H9 (cell line): Measurements from ENCODE around the gene RC3H1. TPM values are rescaled to one million over a fixed set of nuclear protein-coding genes. Genes with fewer than 3 reads are reported as not detected.

Source experiments
- DNase-seq: peaks from one replicate; pipeline ENCODE4 v3.0.0-alpha.2; 2017
- H2AFZ ChIP-seq: one replicate; pipeline ENCODE4 v1.6.1; 2013; ENCODE audit warnings: mild to moderate bottlenecking, low read length, control low read depth, moderate library complexity
- H2AK5ac ChIP-seq: 2 replicates; pipeline ENCODE4 v1.6.1; 2013; ENCODE audit warnings: low read length, control low read depth, mixed read lengths; ENCODE audit not compliant: insufficient read length
- H2BK120ac ChIP-seq: one replicate; pipeline ENCODE4 v1.6.1; 2013; ENCODE audit warnings: low read depth, mild to moderate bottlenecking, low read length, control low read depth, inconsistent platforms; ENCODE audit not compliant: poor library complexity, severe bottlenecking
- H2BK12ac ChIP-seq: 2 replicates; pipeline ENCODE4 v1.6.1; 2013; ENCODE audit warnings: low read length, control low read depth, mixed read lengths, low read depth; ENCODE audit not compliant: insufficient read length
- H2BK15ac ChIP-seq: 2 replicates; pipeline ENCODE4 v1.6.1; 2013; ENCODE audit warnings: low read depth, low read length, control low read depth
- H2BK20ac ChIP-seq: one replicate; pipeline ENCODE4 v1.6.1; 2013; ENCODE audit warnings: low read depth, mild to moderate bottlenecking, low read length, control low read depth, inconsistent platforms; ENCODE audit not compliant: poor library complexity, severe bottlenecking
- H2BK5ac ChIP-seq: 2 replicates; pipeline ENCODE4 v1.6.1; 2013; ENCODE audit warnings: low read length, control low read depth, mixed read lengths; ENCODE audit not compliant: insufficient read length
- H3K14ac ChIP-seq: 2 replicates; pipeline ENCODE4 v1.6.1; 2013; ENCODE audit warnings: low read length, control low read depth; ENCODE audit not compliant: insufficient read depth
- H3K18ac ChIP-seq: 2 replicates; pipeline ENCODE4 v1.6.1; 2013; ENCODE audit warnings: low read depth, mild to moderate bottlenecking, mixed read lengths, low read length, control low read depth; ENCODE audit not compliant: insufficient read length
- H3K23ac ChIP-seq: 2 replicates; pipeline ENCODE4 v1.6.1; 2013; ENCODE audit warnings: low read length, control low read depth, mixed read lengths, low read depth; ENCODE audit not compliant: insufficient read length
- H3K23me2 ChIP-seq: 2 replicates; pipeline ENCODE4 v1.6.1; 2013; ENCODE audit warnings: low read depth, mild to moderate bottlenecking, mixed read lengths, low read length, control low read depth; ENCODE audit not compliant: insufficient read length, poor library complexity, severe bottlenecking
- H3K27ac ChIP-seq: 2 replicates; pipeline ENCODE4 v1.5.1; 2013; ENCODE audit warnings: low read length, control low read depth, mixed read lengths, low read depth; ENCODE audit not compliant: insufficient read length
- H3K27me3 ChIP-seq: 2 replicates; pipeline ENCODE4 v1.6.1; 2013; ENCODE audit warnings: low read length, control low read depth, inconsistent platforms; ENCODE audit not compliant: insufficient read depth
- H3K4ac ChIP-seq: 2 replicates; pipeline ENCODE4 v1.6.1; 2013; ENCODE audit warnings: low read depth, mild to moderate bottlenecking, control low read depth, inconsistent platforms, low read length, moderate library complexity
- H3K4me1 ChIP-seq: 2 replicates; pipeline ENCODE4 v1.6.1; 2013; ENCODE audit warnings: low read length, control low read depth, inconsistent platforms; ENCODE audit not compliant: insufficient read depth
- H3K4me2 ChIP-seq: 2 replicates; pipeline ENCODE4 v1.6.1; 2013; ENCODE audit warnings: low read length, control low read depth, mixed read lengths; ENCODE audit not compliant: insufficient read length, insufficient read depth
- H3K56ac ChIP-seq: 2 replicates; pipeline ENCODE4 v1.6.1; 2013; ENCODE audit warnings: low read depth, mild to moderate bottlenecking, mixed read lengths, low read length, control low read depth; ENCODE audit not compliant: insufficient read length
- H3K79me1 ChIP-seq: 2 replicates; pipeline ENCODE4 v1.6.1; 2013; ENCODE audit warnings: low read depth, mild to moderate bottlenecking, moderate library complexity, low read length, control low read depth, inconsistent platforms; ENCODE audit not compliant: insufficient read depth, poor library complexity, severe bottlenecking
- H3K79me2 ChIP-seq: 2 replicates; pipeline ENCODE4 v1.6.1; 2013; ENCODE audit warnings: low read length, control low read depth, inconsistent platforms; ENCODE audit not compliant: insufficient read depth
- H3K9ac ChIP-seq: 2 replicates; pipeline ENCODE4 v1.6.1; 2013; ENCODE audit warnings: low read length, control low read depth, mixed read lengths; ENCODE audit not compliant: insufficient read length; ENCODE audit errors: extremely low read depth
- H3K9me3 ChIP-seq: one replicate; pipeline ENCODE4 v1.6.1; 2013; ENCODE audit warnings: low read depth, low read length, inconsistent platforms; ENCODE audit not compliant: control insufficient read depth
- H3T11ph ChIP-seq: one replicate; pipeline ENCODE4 v1.6.1; 2013; ENCODE audit warnings: mild to moderate bottlenecking, low read length, control low read depth, inconsistent platforms
- H4K20me1 ChIP-seq: one replicate; pipeline ENCODE4 v1.6.1; 2013; ENCODE audit not compliant: control insufficient read depth, insufficient read length, insufficient read depth
- H4K5ac ChIP-seq: 2 replicates; pipeline ENCODE4 v1.6.1; 2013; ENCODE audit warnings: low read depth, mild to moderate bottlenecking, mixed read lengths, low read length, control low read depth; ENCODE audit not compliant: insufficient read length
- H4K8ac ChIP-seq: replicated peaks from 2 replicates; pipeline ENCODE4 v1.6.1; 2013; ENCODE audit warnings: low read length, control low read depth, mixed read lengths, low read depth; ENCODE audit not compliant: insufficient read length
- H4K91ac ChIP-seq: 2 replicates; pipeline ENCODE4 v1.6.1; 2013; ENCODE audit warnings: low read depth, mild to moderate bottlenecking, moderate library complexity, mixed read lengths, low read length, control low read depth; ENCODE audit not compliant: insufficient read length
- H3K27ac Mint-ChIP-seq, 3 experiments: 2 replicates in 2 of 3; 3 replicates in 1 of 3; pipeline ENCODE4 v1.8.0; 2020 to 2021; ENCODE audit warnings: mixed read lengths in 3 of 3, mild to moderate bottlenecking in 1 of 3, moderate library complexity in 1 of 3
- H3K27me3 Mint-ChIP-seq: 2 replicates; pipeline ENCODE4 v1.8.0; 2021; ENCODE audit warnings: low read depth, mild to moderate bottlenecking, moderate library complexity, mixed read lengths
- H3K36me3 Mint-ChIP-seq, 3 experiments: 2 replicates in 2 of 3; 3 replicates in 1 of 3; pipeline ENCODE4 v1.8.0; 2020 to 2021; ENCODE audit warnings: low read depth in 3 of 3, mixed read lengths in 3 of 3; ENCODE audit not compliant: insufficient read depth in 1 of 3
- H3K4me1 Mint-ChIP-seq, 2 experiments: 2 replicates each; pipeline ENCODE4 v1.8.0; 2020; ENCODE audit warnings: mixed read lengths in 2 of 2
- H3K4me3 Mint-ChIP-seq, 2 experiments: 2 replicates in 1 of 2; 3 replicates in 1 of 2; pipeline ENCODE4 v1.8.0; 2020 to 2021; ENCODE audit warnings: mild to moderate bottlenecking in 2 of 2, mixed read lengths in 2 of 2, moderate library complexity in 1 of 2
- H3K9me3 Mint-ChIP-seq, 2 experiments: 2 replicates in 1 of 2; 3 replicates in 1 of 2; pipeline ENCODE4 v1.8.0; 2020; ENCODE audit warnings: mild to moderate bottlenecking in 2 of 2, mixed read lengths in 2 of 2, moderate library complexity in 1 of 2
- WGBS: extraction: QIAGEN DNeasy Blood & Tissue Kit; methylation state at CpG from one replicate; pipeline ENCODE4 v1.1.7; 2013; ENCODE audit warnings: missing lambda C conversion rate, low lambda C conversion rate, mixed read lengths; ENCODE audit not compliant: insufficient read length; ENCODE audit errors: extremely low coverage; 5-methylcytosine and 5-hydroxymethylcytosine counted together
- total RNA-seq: library from RNA; stranded (reverse); gene quantifications from 2 replicates; pipeline ENCODE4 v1.2.1, GENCODE V29; 2021
- TF ChIP-seq, protein P1 (sequence below): fragments of 200-600 bp; sonication (generic); conservative IDR thresholded peaks from 3 replicates; pipeline ENCODE4 v1.8.0; 2021; ENCODE audit warnings: antibody characterized with exemption, mild to moderate bottlenecking

The RC3H1 gene
- total RNA-seq, 1 experiment from 2014 or later = 36.1 TPM

DNA sequence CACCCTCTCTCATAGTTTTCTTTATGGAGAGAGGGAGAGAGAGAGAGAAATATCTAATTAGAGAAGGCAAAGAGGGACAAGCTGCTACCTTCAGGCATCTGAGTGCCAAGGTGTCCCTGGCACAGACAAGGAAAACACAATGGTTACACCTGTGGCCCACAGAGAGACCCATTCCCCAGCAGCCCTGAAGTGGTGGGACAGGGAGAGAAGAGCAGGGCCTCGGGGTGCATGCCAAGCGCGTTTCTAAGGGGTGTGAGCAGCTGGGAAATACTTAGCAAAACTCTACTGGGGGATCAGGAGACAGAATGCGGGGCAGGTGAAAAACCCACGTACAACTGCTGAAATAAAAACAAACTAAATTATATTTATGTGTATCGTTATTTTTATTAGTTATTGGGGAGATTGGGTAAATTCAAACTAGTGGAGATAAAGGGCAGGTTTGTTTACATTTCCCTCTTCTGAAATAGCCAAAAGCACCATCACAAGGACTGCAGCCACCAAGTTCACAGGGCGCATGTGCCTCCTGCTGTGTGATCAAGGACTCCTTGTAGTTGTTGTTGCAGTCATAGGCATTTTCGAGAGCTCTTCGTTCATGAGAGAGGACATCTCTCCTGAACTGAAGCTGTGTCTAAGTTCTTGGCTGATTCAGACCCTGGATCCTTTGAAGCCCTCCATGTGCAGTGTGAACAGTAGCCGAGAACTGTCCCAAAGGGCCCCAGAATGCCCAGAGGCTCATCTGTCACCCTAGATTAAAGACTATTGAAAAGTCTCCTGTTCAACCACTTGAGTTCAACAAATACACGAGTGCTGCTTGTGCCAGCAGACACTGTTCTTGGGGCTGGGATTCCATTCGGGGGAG is 104.3 kb downstream of the RC3H1 start:
- no peak overlapping the region for H3T11ph ChIP-seq
- no peak overlapping the region for H3K14ac ChIP-seq
- Mint-ChIP-seq H3K4me1 (no peaks in the 10 kb centered on the region), H3K36me3 (no peaks in the 10 kb centered on the region), H3K27me3 (peaks cover 3% of the 10 kb centered on the region), H3K27ac (no peak overlapping the region), H3K4me3 (no peak overlapping the region), H3K9me3 (no peaks in the 10 kb centered on the region)
- TF ChIP-seq, protein P1, sequence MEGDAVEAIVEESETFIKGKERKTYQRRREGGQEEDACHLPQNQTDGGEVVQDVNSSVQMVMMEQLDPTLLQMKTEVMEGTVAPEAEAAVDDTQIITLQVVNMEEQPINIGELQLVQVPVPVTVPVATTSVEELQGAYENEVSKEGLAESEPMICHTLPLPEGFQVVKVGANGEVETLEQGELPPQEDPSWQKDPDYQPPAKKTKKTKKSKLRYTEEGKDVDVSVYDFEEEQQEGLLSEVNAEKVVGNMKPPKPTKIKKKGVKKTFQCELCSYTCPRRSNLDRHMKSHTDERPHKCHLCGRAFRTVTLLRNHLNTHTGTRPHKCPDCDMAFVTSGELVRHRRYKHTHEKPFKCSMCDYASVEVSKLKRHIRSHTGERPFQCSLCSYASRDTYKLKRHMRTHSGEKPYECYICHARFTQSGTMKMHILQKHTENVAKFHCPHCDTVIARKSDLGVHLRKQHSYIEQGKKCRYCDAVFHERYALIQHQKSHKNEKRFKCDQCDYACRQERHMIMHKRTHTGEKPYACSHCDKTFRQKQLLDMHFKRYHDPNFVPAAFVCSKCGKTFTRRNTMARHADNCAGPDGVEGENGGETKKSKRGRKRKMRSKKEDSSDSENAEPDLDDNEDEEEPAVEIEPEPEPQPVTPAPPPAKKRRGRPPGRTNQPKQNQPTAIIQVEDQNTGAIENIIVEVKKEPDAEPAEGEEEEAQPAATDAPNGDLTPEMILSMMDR = no peak
- H3K23ac ChIP-seq = no peak overlapping the region
- H2BK15ac ChIP-seq = no peak overlapping the region
- no peak for DNase-seq
- H2BK120ac ChIP-seq = no peak overlapping the region
- H3K56ac ChIP-seq = no peak overlapping the region
- no peak overlapping the region for H2BK20ac ChIP-seq
- H3K23me2 ChIP-seq = no peaks in the 10 kb centered on the region
- no peak overlapping the region for H2BK12ac ChIP-seq
- no peak overlapping the region for H3K27ac ChIP-seq
- no peak overlapping the region for H4K91ac ChIP-seq
- H4K20me1 ChIP-seq = no peaks in the 10 kb centered on the region
- no CpG with 5 or more reads among the region's 12 CpGs for WGBS
- no peak overlapping the region for H4K5ac ChIP-seq
- no peak overlapping the region for H4K8ac ChIP-seq
- no peak overlapping the region for H2AK5ac ChIP-seq
- no peak overlapping the region for H3K4ac ChIP-seq
- H3K79me1 ChIP-seq = no peaks in the 10 kb centered on the region
- no peaks in the 10 kb centered on the region for H3K79me2 ChIP-seq
- no peak overlapping the region for H3K4me2 ChIP-seq
- H3K18ac ChIP-seq = no peak overlapping the region
- H3K9me3 ChIP-seq = no peaks in the 10 kb centered on the region
- no peak overlapping the region for H2AFZ ChIP-seq
- no peak overlapping the region for H3K9ac ChIP-seq
- H3K4me1 ChIP-seq = no peaks in the 10 kb centered on the region
- no peak overlapping the region for H2BK5ac ChIP-seq
- H3K27me3 ChIP-seq = no peaks in the 10 kb centered on the region
